HepG2 (cell line): Measurements from ENCODE around the gene RABEP2. TPM values are rescaled to one million over a fixed set of nuclear protein-coding genes. Genes with fewer than 3 reads are reported as not detected.

Experiments used
- ATAC-seq: fragments of 200-7000 bp; cut with Tn5 transposase; 3 replicates; pipeline ENCODE4 v1.9.1; 2020; ENCODE audit warnings: mild to moderate bottlenecking, moderate library complexity
- BruUV-seq: library from RNA; stranded (reverse); fragments of 400-500 nt; replicated peaks from 2 replicates; lab custom pipeline; 2021; lab: Mats Ljungman, UMichigan
- CTCF ChIA-PET: fragments of 300-600 bp; formaldehyde crosslinking; extraction: SDS; loops from one replicate; lab custom pipeline; 2021; ENCODE audit warnings: low total read pairs, inconsistent platforms, low intra/inter-chr PET ratio; lab: Yijun Ruan, JAX
- POLR2A ChIA-PET: fragments of 350-600 bp; sonication (Branson Sonifier 250); formaldehyde crosslinking; loops from one replicate; lab custom pipeline; 2020; ENCODE audit warnings: antibody characterized with exemption, inconsistent platforms; lab: Yijun Ruan, JAX
- DNase-seq: peaks from one replicate; pipeline ENCODE4 v3.0.0-alpha.2; 2015; ENCODE audit warnings: low spot score
- FAIRE-seq: peaks from 3 replicates; lab custom pipeline; 2011; peaks lifted over from hg19 to GRCh38; lab: Jason Lieb, UNC
- H2AFZ ChIP-seq: one replicate; pipeline ENCODE4 v1.6.1; 2011; ENCODE audit warnings: low read length, inconsistent platforms
- H3K27ac ChIP-seq: fragments of 300-600 bp; 3 replicates; pipeline ENCODE4 v1.8.0; 2011; ENCODE audit warnings: mixed run types, mild to moderate bottlenecking, mixed read lengths, low read length, inconsistent platforms; ENCODE audit not compliant: insufficient read depth; ENCODE audit errors: extremely low read length
- H3K27me3 ChIP-seq, 2 experiments: fragments of 200-600 bp in 1 of 2; 2 replicates in 1 of 2; 3 replicates in 1 of 2; pipeline versions ENCODE4 v1.6.0 to v1.8.0; 2011; ENCODE audit warnings: low read length in 2 of 2, mild to moderate bottlenecking in 2 of 2, moderate library complexity in 2 of 2, inconsistent platforms in 1 of 2; ENCODE audit not compliant: insufficient read depth in 2 of 2, control insufficient read depth in 1 of 2
- H3K36me3 ChIP-seq, 2 experiments: fragments of 200-600 bp in 1 of 2; replicated peaks in 1 of 2; 2 replicates in 1 of 2; 3 replicates in 1 of 2; pipeline versions ENCODE4 v1.5.1 to v1.8.0; 2011; ENCODE audit warnings: low read length in 2 of 2, inconsistent platforms in 1 of 2; ENCODE audit not compliant: insufficient read depth in 2 of 2, control insufficient read depth in 1 of 2
- H3K4me1 ChIP-seq: 2 replicates; pipeline ENCODE4 v1.5.1; 2012; ENCODE audit warnings: low read length, inconsistent platforms; ENCODE audit not compliant: insufficient read depth
- H3K4me2 ChIP-seq: 2 replicates; pipeline ENCODE4 v1.6.0; 2011; ENCODE audit warnings: low read depth, low read length, inconsistent platforms
- H3K4me3 ChIP-seq, 3 experiments: fragments of 200-600 bp in 1 of 3; sonication (generic), shearing (Covaris generic) in 1 of 3; replicated peaks in 1 of 3; 2 replicates each; pipeline ENCODE4 v1.5.1; 2011 to 2016; ENCODE audit warnings: low read length in 3 of 3, inconsistent platforms in 2 of 3, low read depth in 2 of 3, mild to moderate bottlenecking in 2 of 3, control low read depth in 1 of 3, mixed read lengths in 1 of 3; ENCODE audit not compliant: insufficient read depth in 1 of 3
- H3K79me2 ChIP-seq: one replicate; pipeline ENCODE4 v1.6.1; 2011; ENCODE audit warnings: low read length, inconsistent platforms; ENCODE audit not compliant: insufficient read depth
- H3K9ac ChIP-seq: 2 replicates; pipeline ENCODE4 v1.6.0; 2011; ENCODE audit warnings: mild to moderate bottlenecking, low read depth, low read length, inconsistent platforms; ENCODE audit not compliant: insufficient read depth
- H3K9me3 ChIP-seq: 2 replicates; pipeline ENCODE4 v1.5.1; 2012; ENCODE audit warnings: mild to moderate bottlenecking, low read length
- H4K20me1 ChIP-seq: 2 replicates; pipeline ENCODE4 v1.6.0; 2011; ENCODE audit warnings: inconsistent platforms, mild to moderate bottlenecking, low read length, moderate library complexity; ENCODE audit not compliant: insufficient read depth
- CEBPB ChIP-seq: IDR thresholded peaks from 2 replicates; pipeline ENCODE4 v1.6.1; 2011; ENCODE audit warnings: low read depth, low read length, improper control_type of control experiment, borderline replicate concordance
- CREM ChIP-seq, 2 experiments: sonication (generic) in 1 of 2; formaldehyde crosslinking in 1 of 2; IDR thresholded peaks; 2 replicates each; pipeline versions ENCODE4 v1.4.0 to v1.6.1; 2016 to 2020; ENCODE audit warnings: antibody characterized with exemption in 1 of 2, mild to moderate bottlenecking in 1 of 2, missing genetic modification reagents in 1 of 2
- FIP1L1 ChIP-seq: fragments of 200-400 bp; formaldehyde crosslinking; IDR thresholded peaks from 2 replicates; pipeline ENCODE4 v1.6.1; 2018; ENCODE audit warnings: low read depth, mild to moderate bottlenecking, low read length, moderate library complexity, borderline replicate concordance; ENCODE audit not compliant: insufficient read depth
- KDM5B ChIP-seq: sonication (generic); formaldehyde crosslinking; IDR thresholded peaks from 2 replicates; pipeline ENCODE4 v1.4.0; 2020; ENCODE audit warnings: missing genetic modification reagents, mild to moderate bottlenecking, borderline replicate concordance
- MIER2 ChIP-seq: IDR thresholded peaks from 2 replicates; pipeline ENCODE4 v1.6.1; 2016; ENCODE audit warnings: missing biosample characterization, missing genetic modification reagents
- NFATC3 ChIP-seq: sonication (generic); formaldehyde crosslinking; IDR thresholded peaks from 2 replicates; pipeline ENCODE4 v1.5.1; 2020; ENCODE audit warnings: mild to moderate bottlenecking, missing genetic modification reagents
- RBFOX2 ChIP-seq: fragments of 200-400 bp; formaldehyde crosslinking; IDR thresholded peaks from 2 replicates; pipeline ENCODE4 v1.6.1; 2017; ENCODE audit warnings: low read depth, mild to moderate bottlenecking, low read length
- U2AF2 ChIP-seq: fragments of 200-400 bp; formaldehyde crosslinking; IDR thresholded peaks from 2 replicates; pipeline ENCODE4 v1.6.1; 2017; ENCODE audit warnings: low read depth, mild to moderate bottlenecking, low read length
- ZFYVE20 ChIP-seq: sonication (generic); formaldehyde crosslinking; IDR thresholded peaks from 2 replicates; pipeline ENCODE4 v1.8.0; 2023; ENCODE audit warnings: low read depth, mild to moderate bottlenecking, moderate library complexity, missing genetic modification reagents, borderline replicate concordance
- ZKSCAN1 ChIP-seq: fragments of 150-350 bp; IDR thresholded peaks from 2 replicates; pipeline ENCODE4 v1.6.1; 2014; ENCODE audit warnings: low read length
- ZNF44 ChIP-seq: sonication (generic); formaldehyde crosslinking; IDR thresholded peaks from 2 replicates; pipeline ENCODE4 v1.5.1; 2020; ENCODE audit warnings: mild to moderate bottlenecking, missing genetic modification reagents
- ZNF441 ChIP-seq: sonication (generic); formaldehyde crosslinking; IDR thresholded peaks from 2 replicates; pipeline ENCODE4 v1.7.0; 2021; ENCODE audit warnings: missing genetic modification reagents, borderline replicate concordance
- ZNF446 ChIP-seq: sonication (generic); formaldehyde crosslinking; IDR thresholded peaks from 2 replicates; pipeline ENCODE4 v1.5.0; 2020; ENCODE audit warnings: mild to moderate bottlenecking, missing genetic modification reagents
- ZNF546 ChIP-seq: sonication (generic); formaldehyde crosslinking; conservative IDR thresholded peaks from 2 replicates; pipeline ENCODE4 v1.8.1; 2023; ENCODE audit warnings: mild to moderate bottlenecking, missing genetic modification reagents
- ZNF572 ChIP-seq: sonication (generic); formaldehyde crosslinking; IDR thresholded peaks from 2 replicates; pipeline ENCODE4 v1.5.1; 2020; ENCODE audit warnings: mild to moderate bottlenecking, missing genetic modification reagents
- ZNF607 ChIP-seq: sonication (generic); formaldehyde crosslinking; IDR thresholded peaks from 2 replicates; pipeline ENCODE4 v1.5.1; 2020; ENCODE audit warnings: missing genetic modification reagents, mild to moderate bottlenecking, borderline replicate concordance
- ZNF772 ChIP-seq: sonication (generic); formaldehyde crosslinking; IDR thresholded peaks from 2 replicates; pipeline ENCODE4 v1.5.0; 2020; ENCODE audit warnings: mild to moderate bottlenecking, missing genetic modification reagents
- ZNF776 ChIP-seq: sonication (generic); formaldehyde crosslinking; IDR thresholded peaks from 2 replicates; pipeline ENCODE4 v1.4.0; 2020; ENCODE audit warnings: mild to moderate bottlenecking, missing genetic modification reagents
- ZNF878 ChIP-seq: sonication (generic); formaldehyde crosslinking; IDR thresholded peaks from 2 replicates; pipeline ENCODE4 v1.8.1; 2023; ENCODE audit warnings: mild to moderate bottlenecking, missing genetic modification reagents, moderate library complexity
- ZSCAN30 ChIP-seq: sonication (generic); formaldehyde crosslinking; IDR thresholded peaks from 2 replicates; pipeline ENCODE4 v1.5.0; 2020; ENCODE audit warnings: mild to moderate bottlenecking, missing genetic modification reagents
- WGBS: methylation state at CpG from one replicate; pipeline ENCODE4 v1.1.6; 2017; ENCODE audit warnings: low lambda C conversion rate; 5-methylcytosine and 5-hydroxymethylcytosine counted together
- in situ Hi-C: cut with HindIII; loops from 2 replicates; pipeline ENCODE4 v1.10.0; 2017; ENCODE audit warnings: low pct_unique_long_range_greater_than_20kb; ENCODE audit not compliant: extremely low pct_ligation_motif_present
- intact Hi-C: fragments of 100-400 bp; cut with micrococcal nuclease; formaldehyde crosslinking; loops from one replicate; pipeline ENCODE4 v1.10.0; 2022; ENCODE audit not compliant: unreplicated experiment
- polyA plus RNA-seq, 8 experiments: library from polyadenylated mRNA; depleted of rRNA in 3 of 8; stranded (reverse) in 7 of 8; unstranded in 1 of 8; fragments of >200 nt; fragmentation: Illumina TruSeq in 4 of 8; extraction: Trizol in 4 of 8; gene quantifications; 2 replicates each; pipeline versions ENCODE4 v1.2.1 to v1.2.3, GENCODE V29; 2011 to 2016; ENCODE audit warnings: low read depth in 4 of 8, missing spikeins in 1 of 8, mixed read lengths in 1 of 8; ENCODE audit not compliant: insufficient read depth in 1 of 8
- total RNA-seq, 5 experiments: library from RNA; depleted of rRNA; stranded (reverse); fragments of >200 nt; fragmentation: Illumina TruSeq; extraction: Trizol; gene quantifications; 2 replicates each; pipeline ENCODE4 v1.2.3, GENCODE V29; 2016; ENCODE audit warnings: low read depth in 1 of 5
- TF ChIP-seq, protein P1 (sequence below): sonication (generic); formaldehyde crosslinking; IDR thresholded peaks from 2 replicates; pipeline ENCODE4 v1.8.0; 2023; ENCODE audit warnings: mild to moderate bottlenecking, missing genetic modification reagents
- TF ChIP-seq, protein P2 (sequence below): sonication (generic); formaldehyde crosslinking; IDR thresholded peaks from 2 replicates; pipeline ENCODE4 v1.5.0; 2020; ENCODE audit warnings: mild to moderate bottlenecking, missing genetic modification reagents

The RABEP2 gene
- total and polyA plus RNA-seq, 2 of the 13 experiments (the other 11 are each of a cell fraction or from before 2014, with no cell fraction given), result 10.8 to 18.4 TPM

DNA sequence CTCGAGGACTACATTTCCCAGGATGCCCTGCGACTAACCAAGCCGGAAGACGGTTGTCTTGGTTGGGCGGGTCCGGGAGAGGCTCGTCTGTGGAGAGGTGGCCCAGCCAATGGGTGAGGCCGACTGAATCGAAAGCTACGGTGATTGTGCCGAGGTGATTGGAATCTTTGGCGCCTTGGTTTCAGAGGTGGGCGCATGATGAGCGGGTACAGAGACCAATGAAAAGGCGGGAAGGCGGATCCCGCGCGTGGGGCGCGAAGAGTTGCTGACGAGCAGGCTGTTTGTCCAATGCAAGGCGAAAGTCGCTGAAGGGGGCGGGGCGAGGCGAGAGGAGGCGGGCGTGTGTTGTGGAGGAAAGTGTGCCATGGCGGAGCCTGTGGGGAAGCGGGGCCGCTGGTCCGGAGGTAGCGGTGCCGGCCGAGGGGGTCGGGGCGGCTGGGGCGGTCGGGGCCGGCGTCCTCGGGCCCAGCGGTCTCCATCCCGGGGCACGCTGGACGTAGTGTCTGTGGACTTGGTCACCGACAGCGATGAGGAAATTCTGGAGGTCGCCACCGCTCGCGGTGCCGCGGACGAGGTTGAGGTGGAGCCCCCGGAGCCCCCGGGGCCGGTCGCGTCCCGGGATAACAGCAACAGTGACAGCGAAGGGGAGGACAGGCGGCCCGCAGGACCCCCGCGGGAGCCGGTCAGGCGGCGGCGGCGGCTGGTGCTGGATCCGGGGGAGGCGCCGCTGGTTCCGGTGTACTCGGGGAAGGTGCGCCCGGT is 25.8 kb upstream of the RABEP2 start, which contains the start of gene NFATC2IP:
TSS of gene NFATC2IP (plus strand) at position 290 of the 762 bp plus-strand sequence. CDS start at position 365, 75 bp downstream.
- Histone ChIP-seq H3K4me2 (peak within 1 kb of the TSS; percentile 93), H3K9me3 (no peaks in the 10 kb centered on the region), H4K20me1 (no peaks in the 10 kb centered on the region), H3K27me3 (no peaks in the 10 kb centered on the region; a peak in 1 of 5 replicates), H3K4me1 (peaks cover 49% of the 10 kb centered on the region), H3K4me3 (peak within 1 kb of the TSS; percentile 93 to 99 (median 97)), H3K79me2 (peaks cover 15% of the 10 kb centered on the region), H2AFZ (no peak within 1 kb of the TSS), H3K36me3 (peaks cover 12 to 26% of the 10 kb centered on the region in 2 experiments), H3K27ac (peak within 1 kb of the TSS; percentile 67), H3K9ac (peak within 1 kb of the TSS; percentile 90)
- BruUV-seq, result no TSS peak
- POLR2A ChIA-PET, result interaction anchor here (0.6 to 2.5 kb wide), 15 partner anchors 10 to 129 kb away, joined by 3 to 14 read pairs (median 5); partner anchors contain the start of genes ATXN2L, RABEP2 and TUFM
- intact Hi-C loops, result loop anchor here (1.0 kb wide), 1 partner anchor 105 kb away; the partner anchor contains the start of gene TUFM
- CTCF ChIA-PET, result no interaction called here
- FAIRE-seq (peak; percentile 99), ATAC-seq (peak; percentile 97), DNase-seq (peak; percentile 100)
- WGBS, result under 1% methylated on average over 50 of the region's 79 CpGs
- in situ Hi-C loops, result no loop called here
- peak; percentile 96 for TF ChIP-seq CREM (IDR thresholded peaks at IDR 0.05)
- TF ChIP-seq CREM (CRISPR knock-in tag; IDR thresholded peaks at IDR 0.05), result no peak; the same call in 1 of the 2 replicates
- peak; percentile 40 for TF ChIP-seq KDM5B (CRISPR knock-in tag)
- 0 out of 2 replicates have a peak, but pooled peaks have one; percentile 58 for TF ChIP-seq ZNF878
- no peak for TF ChIP-seq ZKSCAN1
- TF ChIP-seq NFATC3 (CRISPR knock-in tag), result no peak; the same call in 1 of the 2 replicates
- TF ChIP-seq ZFYVE20, result no peak
- TF ChIP-seq FIP1L1, result no peak
- TF ChIP-seq ZNF607 (CRISPR knock-in tag), result no peak; the same call in 1 of the 2 replicates
- no peak for TF ChIP-seq MIER2 (CRISPR knock-in tag)
- TF ChIP-seq, protein P1, sequence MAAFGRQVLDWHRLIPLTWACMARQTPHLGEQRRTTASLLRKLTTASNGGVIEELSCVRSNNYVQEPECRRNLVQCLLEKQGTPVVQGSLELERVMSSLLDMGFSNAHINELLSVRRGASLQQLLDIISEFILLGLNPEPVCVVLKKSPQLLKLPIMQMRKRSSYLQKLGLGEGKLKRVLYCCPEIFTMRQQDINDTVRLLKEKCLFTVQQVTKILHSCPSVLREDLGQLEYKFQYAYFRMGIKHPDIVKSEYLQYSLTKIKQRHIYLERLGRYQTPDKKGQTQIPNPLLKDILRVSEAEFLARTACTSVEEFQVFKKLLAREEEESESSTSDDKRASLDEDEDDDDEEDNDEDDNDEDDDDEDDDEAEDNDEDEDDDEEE (CRISPR knock-in tag), result peak; percentile 34; the same call in 1 of the 2 replicates
- 0 out of 2 replicates have a peak, but pooled peaks have one; percentile 57 for TF ChIP-seq ZNF44 (CRISPR knock-in tag)
- TF ChIP-seq RBFOX2, result peak; percentile 89
- no peak for TF ChIP-seq ZSCAN30 (CRISPR knock-in tag)
- TF ChIP-seq ZNF772 (CRISPR knock-in tag), result peak; percentile 18; the same call in 1 of the 2 replicates
- TF ChIP-seq ZNF546 (CRISPR knock-in tag), result no peak
- TF ChIP-seq, protein P2, sequence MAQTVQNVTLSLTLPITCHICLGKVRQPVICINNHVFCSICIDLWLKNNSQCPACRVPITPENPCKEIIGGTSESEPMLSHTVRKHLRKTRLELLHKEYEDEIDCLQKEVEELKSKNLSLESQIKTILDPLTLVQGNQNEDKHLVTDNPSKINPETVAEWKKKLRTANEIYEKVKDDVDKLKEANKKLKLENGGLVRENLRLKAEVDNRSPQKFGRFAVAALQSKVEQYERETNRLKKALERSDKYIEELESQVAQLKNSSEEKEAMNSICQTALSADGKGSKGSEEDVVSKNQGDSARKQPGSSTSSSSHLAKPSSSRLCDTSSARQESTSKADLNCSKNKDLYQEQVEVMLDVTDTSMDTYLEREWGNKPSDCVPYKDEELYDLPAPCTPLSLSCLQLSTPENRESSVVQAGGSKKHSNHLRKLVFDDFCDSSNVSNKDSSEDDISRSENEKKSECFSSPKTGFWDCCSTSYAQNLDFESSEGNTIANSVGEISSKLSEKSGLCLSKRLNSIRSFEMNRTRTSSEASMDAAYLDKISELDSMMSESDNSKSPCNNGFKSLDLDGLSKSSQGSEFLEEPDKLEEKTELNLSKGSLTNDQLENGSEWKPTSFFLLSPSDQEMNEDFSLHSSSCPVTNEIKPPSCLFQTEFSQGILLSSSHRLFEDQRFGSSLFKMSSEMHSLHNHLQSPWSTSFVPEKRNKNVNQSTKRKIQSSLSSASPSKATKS, result no peak
- TF ChIP-seq ZNF572 (CRISPR knock-in tag), result no peak
- peak; percentile 83 for TF ChIP-seq ZNF446 (CRISPR knock-in tag)
- TF ChIP-seq ZNF776 (CRISPR knock-in tag), result no peak; the same call in 1 of the 2 replicates
- TF ChIP-seq U2AF2, result no peak
- TF ChIP-seq CEBPB, result no peak
- no peak for TF ChIP-seq ZNF441 (CRISPR knock-in tag)
